MM.1S (cell line): ENCODE measurements around the gene SERPINA6.

Source experiments
- DNase-seq: peaks from one replicate; pipeline ENCODE4 v3.0.0-alpha.2; 2015
- H2AFZ ChIP-seq: fragments of 300-600 bp; sonication (generic); 2 replicates; pipeline ENCODE4 v1.6.0; 2016; ENCODE audit warnings: antibody characterized with exemption, low read length
- H3F3A ChIP-seq: fragments of 300-600 bp; sonication (generic); 2 replicates; pipeline ENCODE4 v1.6.1; 2016; ENCODE audit warnings: mild to moderate bottlenecking, antibody characterized with exemption, low read length, moderate library complexity, mixed read lengths; ENCODE audit not compliant: insufficient read depth
- H3K27ac ChIP-seq: fragments of 300-600 bp; sonication (generic); 2 replicates; pipeline ENCODE4 v1.5.1; 2016; ENCODE audit warnings: mild to moderate bottlenecking, low read length
- H3K27me3 ChIP-seq: fragments of 300-600 bp; sonication (generic); replicated peaks from 2 replicates; pipeline ENCODE4 v1.6.0; 2016; ENCODE audit warnings: low read length; ENCODE audit not compliant: insufficient read depth
- H3K36me3 ChIP-seq: fragments of 300-600 bp; sonication (generic); replicated peaks from 2 replicates; pipeline ENCODE4 v1.6.1; 2016; ENCODE audit warnings: mild to moderate bottlenecking, low read length, mixed read lengths; ENCODE audit not compliant: insufficient read depth
- H3K4me1 ChIP-seq: fragments of 300-600 bp; sonication (generic); 2 replicates; pipeline ENCODE4 v1.6.1; 2016; ENCODE audit warnings: low read length, mixed read lengths
- H3K4me2 ChIP-seq: fragments of 300-600 bp; sonication (generic); 2 replicates; pipeline ENCODE4 v1.6.0; 2016; ENCODE audit warnings: low read depth, low read length
- H3K4me3 ChIP-seq: fragments of 300-600 bp; sonication (generic); 2 replicates; pipeline ENCODE4 v1.5.1; 2016; ENCODE audit warnings: low read length, mixed read lengths
- H3K79me2 ChIP-seq: fragments of 300-600 bp; sonication (generic); 2 replicates; pipeline ENCODE4 v1.6.1; 2016; ENCODE audit warnings: mixed run types, low read length, mixed read lengths
- H3K9ac ChIP-seq: fragments of 300-600 bp; sonication (generic); 2 replicates; pipeline ENCODE4 v1.6.1; 2016; ENCODE audit warnings: low read length, mixed read lengths
- H3K9me2 ChIP-seq: fragments of 300-600 bp; sonication (generic); replicated peaks from 2 replicates; pipeline ENCODE4 v1.6.1; 2016; ENCODE audit warnings: mild to moderate bottlenecking, low read length, mixed read lengths; ENCODE audit not compliant: insufficient read depth
- H3K9me3 ChIP-seq: fragments of 300-600 bp; sonication (generic); replicated peaks from 2 replicates; pipeline ENCODE4 v1.6.1; 2016; ENCODE audit warnings: mild to moderate bottlenecking, low read length, mixed read lengths; ENCODE audit not compliant: insufficient read depth
- H4K20me1 ChIP-seq: fragments of 300-600 bp; sonication (generic); 2 replicates; pipeline ENCODE4 v1.6.1; 2016; ENCODE audit warnings: mild to moderate bottlenecking, low read length, moderate library complexity, mixed read lengths; ENCODE audit not compliant: insufficient read depth
- EZH2 ChIP-seq: fragments of 300-600 bp; sonication (generic); optimal IDR thresholded peaks from 2 replicates; pipeline ENCODE3; 2017; ENCODE audit warnings: low read depth, mild to moderate bottlenecking, antibody characterized with exemption, low read length, mixed read lengths
- EZH2phosphoT487 ChIP-seq: fragments of 300-600 bp; sonication (generic); IDR thresholded peaks from 2 replicates; pipeline ENCODE4 v1.6.1; 2018; ENCODE audit warnings: antibody characterized with exemption, low read length
- TF ChIP-seq, protein P1 (sequence below): fragments of 300-600 bp; sonication (generic); IDR thresholded peaks from 2 replicates; pipeline ENCODE4 v1.5.1; 2016; ENCODE audit warnings: antibody characterized with exemption, low read length, mixed read lengths

SERPINA6 gene

GRCh38 chr14:94292526-94292871 lies 30.6 kb downstream of the SERPINA6 start:
- H2AFZ ChIP-seq = no peak overlapping the region
- DNase-seq = no peak

DNA sequence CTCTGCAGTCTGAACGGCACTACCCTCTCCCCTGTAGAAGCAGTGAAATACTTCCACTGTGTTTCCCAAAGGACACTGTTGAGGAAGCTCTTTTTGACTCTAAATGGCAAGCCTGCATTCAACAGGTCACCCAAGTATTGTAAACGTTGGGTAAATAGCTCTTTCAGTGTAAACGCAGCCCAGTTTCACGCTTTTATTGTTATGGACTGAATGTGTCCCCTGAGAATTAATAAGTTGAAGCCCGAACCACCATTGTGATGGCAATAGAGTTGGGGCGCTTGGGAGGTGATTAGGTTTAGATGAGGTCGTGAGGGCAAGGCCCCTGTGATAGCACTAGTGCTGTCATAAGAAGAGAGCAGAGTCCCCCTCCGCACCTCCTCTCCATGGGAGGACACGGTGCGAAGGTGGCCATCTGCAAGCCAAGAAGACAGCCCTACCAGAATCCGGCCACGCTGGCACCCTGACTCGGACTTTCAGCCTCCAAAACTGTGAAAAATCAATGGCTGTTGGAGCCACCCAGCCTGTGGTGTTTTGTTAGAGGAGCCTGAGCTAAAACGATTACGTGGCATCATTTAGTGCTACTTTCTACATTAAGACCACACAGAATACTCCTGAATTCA lies 31.1 kb downstream of the SERPINA6 start:
- Histone ChIP-seq H3K36me3 (no peaks in the 10 kb centered on the region), H3K9me3 (no peaks in the 10 kb centered on the region), H3K79me2 (no peaks in the 10 kb centered on the region), H3K9ac (no peak overlapping the region), H3K4me3 (no peak overlapping the region), H3K4me1 (no peaks in the 10 kb centered on the region), H3K9me2 (no peaks in the 10 kb centered on the region), H4K20me1 (no peaks in the 10 kb centered on the region), H3K27me3 (no peaks in the 10 kb centered on the region), H2AFZ (no peak overlapping the region), H3K27ac (no peak overlapping the region), H3K4me2 (no peak overlapping the region), H3F3A (no peaks in the 10 kb centered on the region)
- no peak for DNase-seq
- TF ChIP-seq EZH2phosphoT487 = no peak

More at GRCh38 chr14:94292526-94292871, 30.6 kb downstream of the SERPINA6 start:
- Histone ChIP-seq H3K4me1 (no peaks in the 10 kb centered on the region), H3K9me3 (no peaks in the 10 kb centered on the region), H3K36me3 (no peaks in the 10 kb centered on the region), H4K20me1 (no peaks in the 10 kb centered on the region), H3K4me2 (no peak overlapping the region), H3F3A (no peaks in the 10 kb centered on the region), H3K9ac (no peak overlapping the region), H3K27me3 (no peaks in the 10 kb centered on the region), H3K4me3 (no peak overlapping the region), H3K27ac (no peak overlapping the region), H3K9me2 (no peaks in the 10 kb centered on the region), H3K79me2 (no peaks in the 10 kb centered on the region)
- TF ChIP-seq EZH2 = no peak
- TF ChIP-seq EZH2phosphoT487 = no peak
- TF ChIP-seq, protein P1, sequence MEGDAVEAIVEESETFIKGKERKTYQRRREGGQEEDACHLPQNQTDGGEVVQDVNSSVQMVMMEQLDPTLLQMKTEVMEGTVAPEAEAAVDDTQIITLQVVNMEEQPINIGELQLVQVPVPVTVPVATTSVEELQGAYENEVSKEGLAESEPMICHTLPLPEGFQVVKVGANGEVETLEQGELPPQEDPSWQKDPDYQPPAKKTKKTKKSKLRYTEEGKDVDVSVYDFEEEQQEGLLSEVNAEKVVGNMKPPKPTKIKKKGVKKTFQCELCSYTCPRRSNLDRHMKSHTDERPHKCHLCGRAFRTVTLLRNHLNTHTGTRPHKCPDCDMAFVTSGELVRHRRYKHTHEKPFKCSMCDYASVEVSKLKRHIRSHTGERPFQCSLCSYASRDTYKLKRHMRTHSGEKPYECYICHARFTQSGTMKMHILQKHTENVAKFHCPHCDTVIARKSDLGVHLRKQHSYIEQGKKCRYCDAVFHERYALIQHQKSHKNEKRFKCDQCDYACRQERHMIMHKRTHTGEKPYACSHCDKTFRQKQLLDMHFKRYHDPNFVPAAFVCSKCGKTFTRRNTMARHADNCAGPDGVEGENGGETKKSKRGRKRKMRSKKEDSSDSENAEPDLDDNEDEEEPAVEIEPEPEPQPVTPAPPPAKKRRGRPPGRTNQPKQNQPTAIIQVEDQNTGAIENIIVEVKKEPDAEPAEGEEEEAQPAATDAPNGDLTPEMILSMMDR = no peak

DNA sequence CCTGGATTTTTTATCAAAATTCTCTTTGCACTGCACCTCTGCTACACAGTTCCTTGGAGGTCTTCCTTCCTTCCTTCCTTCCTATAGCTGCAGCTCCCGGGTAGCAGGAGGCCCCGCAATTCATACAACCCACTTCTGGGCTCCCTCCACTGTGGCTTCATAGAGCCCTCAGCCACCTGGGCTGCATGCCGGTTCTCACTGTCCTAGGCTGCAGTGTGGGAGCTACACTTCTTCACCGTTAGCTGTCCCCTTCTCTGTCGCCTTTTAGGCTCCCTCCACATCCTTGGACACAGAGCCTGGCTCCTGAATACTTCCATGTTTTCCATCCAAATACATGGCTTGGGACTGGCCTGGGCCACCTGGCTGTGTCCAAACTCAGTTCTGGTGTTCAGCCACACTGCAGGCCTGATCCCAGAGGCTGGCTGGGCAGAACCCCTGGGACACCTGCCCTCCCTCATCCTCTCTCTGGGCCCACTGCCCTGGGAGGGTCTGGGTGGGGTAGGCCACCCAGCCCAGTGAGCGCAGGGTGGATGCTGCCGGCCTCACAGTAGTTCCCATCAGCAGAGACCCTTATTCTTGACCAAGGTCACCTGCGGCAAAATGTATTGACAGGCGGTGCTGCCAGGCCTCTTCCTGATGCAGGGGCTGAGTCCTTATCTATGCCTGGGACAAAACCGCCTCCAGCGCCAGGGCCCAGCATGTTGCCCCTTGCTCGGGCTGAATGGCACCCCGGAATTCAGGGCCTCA lies 31.8 kb downstream of the SERPINA6 start:
- no peak for TF ChIP-seq EZH2
- TF ChIP-seq, protein P1 = no peak
- TF ChIP-seq EZH2phosphoT487 = no peak
- no peak overlapping the region for H2AFZ ChIP-seq
- no peaks in the 10 kb centered on the region for H3K79me2 ChIP-seq
- DNase-seq = no peak
- no peaks in the 10 kb centered on the region for H3K36me3 ChIP-seq
- no peak overlapping the region for H3K4me3 ChIP-seq
- H3K27ac ChIP-seq = no peak overlapping the region
- H3K4me1 ChIP-seq = no peaks in the 10 kb centered on the region
- H3K9me2 ChIP-seq = no peaks in the 10 kb centered on the region
- H4K20me1 ChIP-seq = no peaks in the 10 kb centered on the region
- no peaks in the 10 kb centered on the region for H3K27me3 ChIP-seq
- H3K9ac ChIP-seq = no peak overlapping the region
- no peaks in the 10 kb centered on the region for H3F3A ChIP-seq
- H3K4me2 ChIP-seq = no peak overlapping the region
- H3K9me3 ChIP-seq = no peaks in the 10 kb centered on the region

GRCh38 chr14:94290197-94290596 lies 32.9 kb downstream of the SERPINA6 start:
- Histone ChIP-seq H3F3A (no peaks in the 10 kb centered on the region), H3K79me2 (no peaks in the 10 kb centered on the region), H3K9me3 (no peaks in the 10 kb centered on the region), H3K36me3 (no peaks in the 10 kb centered on the region), H3K9ac (no peak overlapping the region), H4K20me1 (no peaks in the 10 kb centered on the region), H3K27ac (no peak overlapping the region), H2AFZ (no peak overlapping the region), H3K4me1 (no peaks in the 10 kb centered on the region), H3K27me3 (no peaks in the 10 kb centered on the region), H3K4me2 (no peak overlapping the region), H3K4me3 (no peak overlapping the region), H3K9me2 (no peaks in the 10 kb centered on the region)
- TF ChIP-seq EZH2phosphoT487 (no peak), EZH2 (no peak)
- TF ChIP-seq, protein P1 = no peak
- no peak for DNase-seq
